K562 (cell line): ENCODE measurements around the gene THYN1. TPM values are rescaled to one million over a fixed set of nuclear protein-coding genes. Genes with fewer than 3 reads are reported as not detected.

Source experiments
- ATF1 ChIP-seq, 2 experiments: fragments of 450-650 bp in 1 of 2; IDR thresholded peaks; 2 replicates each; pipeline ENCODE4 v1.6.1; 2016; ENCODE audit warnings: missing compliant biosample characterization in 1 of 2, missing genetic modification characterization in 1 of 2
- E2F8 ChIP-seq: fragments of 450-650 bp; IDR thresholded peaks from 2 replicates; pipeline ENCODE4 v1.7.1; 2018; ENCODE audit warnings: mild to moderate bottlenecking, low read depth; ENCODE audit not compliant: partially characterized antibody
- HDAC8 ChIP-seq: fragments of 450-650 bp; IDR thresholded peaks from 2 replicates; pipeline ENCODE4 v1.6.1; 2016; ENCODE audit warnings: mild to moderate bottlenecking, missing genetic modification characterization, moderate library complexity, missing compliant biosample characterization
- MBD2 ChIP-seq: sonication (generic); IDR thresholded peaks from 2 replicates; pipeline ENCODE4 v1.6.1; 2016; ENCODE audit warnings: low read depth, borderline replicate concordance
- MCM5 ChIP-seq: fragments of 450-650 bp; IDR thresholded peaks from 2 replicates; pipeline ENCODE4 v1.6.1; 2016; ENCODE audit warnings: low read depth
- MLX ChIP-seq, 2 experiments: fragments of 450-650 bp in 1 of 2; sonication (generic) in 1 of 2; formaldehyde crosslinking; conservative IDR thresholded peaks; 2 replicates each; pipeline versions ENCODE4 v1.4.0 to v1.8.1; 2020 to 2022; ENCODE audit warnings: mild to moderate bottlenecking in 1 of 2, missing genetic modification reagents in 1 of 2
- MYBL2 ChIP-seq, 2 experiments: fragments of 450-650 bp in 1 of 2; sonication (generic) in 1 of 2; formaldehyde crosslinking in 1 of 2; IDR thresholded peaks; 2 replicates each; pipeline versions ENCODE4 v1.6.1 to v1.8.1; 2017 to 2022; ENCODE audit warnings: borderline replicate concordance in 1 of 2, inconsistent platforms in 1 of 2, low read depth in 1 of 2, mild to moderate bottlenecking in 1 of 2, missing genetic modification reagents in 1 of 2, moderate library complexity in 1 of 2
- RBM34 ChIP-seq: fragments of 200-400 bp; formaldehyde crosslinking; IDR thresholded peaks from 2 replicates; pipeline ENCODE4 v1.6.1; 2018; ENCODE audit warnings: low read length, borderline replicate concordance; ENCODE audit not compliant: insufficient read depth
- SAP30 ChIP-seq: fragments of 200-600 bp; sonication (generic); IDR thresholded peaks from 2 replicates; pipeline ENCODE4 v1.6.1; 2012; ENCODE audit warnings: borderline replicate concordance, low read depth, mild to moderate bottlenecking, moderate library complexity, low read length, control low read depth, inconsistent platforms; ENCODE audit not compliant: insufficient read depth, poor library complexity, severe bottlenecking
- SMARCA5 ChIP-seq: fragments of 450-650 bp; IDR thresholded peaks from 2 replicates; pipeline ENCODE4 v1.6.1; 2016
- TBP ChIP-seq: optimal IDR thresholded peaks from 2 replicates; pipeline ENCODE3; 2011; ENCODE audit warnings: low read depth, low read length, improper control_type of control experiment
- ZNF354B ChIP-seq: fragments of 250-450 bp; sonication (Bioruptor Pico); IDR thresholded peaks from 2 replicates; pipeline ENCODE4 v1.4.0; 2020
- ZNF609 ChIP-seq: sonication (generic); formaldehyde crosslinking; IDR thresholded peaks from 2 replicates; pipeline ENCODE4 v1.8.1; 2023; ENCODE audit warnings: missing genetic modification reagents, mild to moderate bottlenecking, borderline replicate concordance
- ZNF639 ChIP-seq, 2 experiments: fragments of 200-800 bp in 1 of 2; sonication (Bioruptor generic) in 1 of 2; sonication (generic) in 1 of 2; formaldehyde crosslinking in 1 of 2; IDR thresholded peaks in 1 of 2; conservative IDR thresholded peaks in 1 of 2; 2 replicates each; pipeline versions ENCODE4 v1.5.0 to v1.6.1; 2016 to 2020; ENCODE audit warnings: missing compliant biosample characterization in 1 of 2, missing genetic modification characterization in 1 of 2, missing genetic modification reagents in 1 of 2
- ZNF75A ChIP-seq: fragments of 450-650 bp; formaldehyde crosslinking; IDR thresholded peaks from 2 replicates; pipeline ENCODE4 v1.4.0; 2020; ENCODE audit warnings: mild to moderate bottlenecking
- polyA plus RNA-seq, 8 experiments: library from polyadenylated mRNA; depleted of rRNA in 4 of 8; stranded (reverse) in 5 of 8; unstranded in 3 of 8; fragments of >200 nt; fragmentation: Nextera tagmentation in 2 of 8; fragmentation: Illumina TruSeq in 1 of 8; extraction: Ambion mirVana in 2 of 8; extraction: Trizol in 1 of 8; gene quantifications; 2 replicates each; pipeline versions ENCODE4 v1.2.1 to v1.2.3, GENCODE V29; 2011 to 2014; ENCODE audit warnings: inconsistent platforms in 1 of 8, missing spikeins in 1 of 8
- total RNA-seq, 7 experiments: library from RNA; depleted of rRNA in 6 of 7; stranded (reverse); fragments of >200 nt in 6 of 7; fragmentation: Illumina TruSeq in 2 of 7; extraction: Trizol in 2 of 7; gene quantifications; 2 replicates each; pipeline versions ENCODE4 v1.2.1 to v1.2.3, GENCODE V29; 2011 to 2021; ENCODE audit warnings: low replicate concordance in 1 of 7

The THYN1 gene
- total and polyA plus RNA-seq, 9 of the 15 experiments (the other 6 are each of a cell fraction or from before 2014, with no cell fraction given): 54.9 to 279 (median 104) TPM

GRCh38 chr11:134223836-134224709, 29.1 kb downstream of the THYN1 start, which contains the start of the genes NCAPD3 and VPS26B (continued):
- TF ChIP-seq ZNF609 (CRISPR knock-in tag): no peak
- peak; percentile 47 for TF ChIP-seq SAP30
- peak; percentile 25; the same call in 1 of the 2 replicates for TF ChIP-seq HDAC8 (tag)
- peak; percentile 57 for TF ChIP-seq E2F8
- peak; percentile 87 for TF ChIP-seq MYBL2 (IDR thresholded peaks at IDR 0.05; ENCODE audit: low read depth)
- no peak for TF ChIP-seq MYBL2 (CRISPR knock-in tag; IDR thresholded peaks at IDR 0.05; ENCODE audit: borderline replicate concordance)
- no peak for TF ChIP-seq SMARCA5
- no peak for TF ChIP-seq MLX (CRISPR knock-in tag; conservative IDR thresholded peaks at IDR 0.05)
- TF ChIP-seq TBP: peak; percentile 62
- peak; percentile 85 for TF ChIP-seq MBD2
- TF ChIP-seq ZNF639 (CRISPR knock-in tag; conservative IDR thresholded peaks at IDR 0.05 in 1 of 2, IDR thresholded peaks at IDR 0.05 in 1 of 2): 0 out of 4 replicates have a peak, but pooled peaks of 1 of the 2 experiments have one; percentile 6
- TF ChIP-seq ATF1 (CRISPR knock-in tag; IDR thresholded peaks at IDR 0.05): no peak
- TF ChIP-seq ATF1 (tag; IDR thresholded peaks at IDR 0.05): peak; percentile 79
- TF ChIP-seq ZNF75A (CRISPR knock-in tag): no peak
- no peak for TF ChIP-seq ZNF354B (CRISPR knock-in tag)
- TF ChIP-seq RBM34: no peak
- no peak for TF ChIP-seq MCM5
